Osteoblast (primary cell): ENCODE measurements around the gene LEMD3. TPM values are rescaled to one million over a fixed set of nuclear protein-coding genes. Genes with fewer than 3 reads are reported as not detected.

Experiments used
- DNase-seq: peaks from one replicate; pipeline ENCODE4 v3.0.0; 2011; ENCODE audit warnings: low spot score, mixed read lengths; ENCODE audit not compliant: insufficient read length; ENCODE audit errors: missing footprints
- H2AFZ ChIP-seq: 2 replicates; pipeline ENCODE4 v1.6.0; 2011; ENCODE audit warnings: mild to moderate bottlenecking, low read length
- H3K27ac ChIP-seq: 2 replicates; pipeline ENCODE4 v1.5.1; 2011; ENCODE audit warnings: mild to moderate bottlenecking, low read depth, low read length, moderate library complexity
- H3K27me3 ChIP-seq: 2 replicates; pipeline ENCODE4 v1.6.0; 2012; ENCODE audit warnings: mild to moderate bottlenecking, control low read depth, inconsistent platforms, low read length, moderate library complexity; ENCODE audit not compliant: insufficient read depth
- H3K36me3 ChIP-seq: 2 replicates; pipeline ENCODE4 v1.5.1; 2011; ENCODE audit warnings: mild to moderate bottlenecking, low read length, control low read depth, moderate library complexity; ENCODE audit not compliant: insufficient read depth
- H3K4me1 ChIP-seq: 2 replicates; pipeline ENCODE4 v1.5.1; 2011; ENCODE audit warnings: mild to moderate bottlenecking, low read length, control low read depth, moderate library complexity; ENCODE audit not compliant: insufficient read depth
- H3K4me2 ChIP-seq: 2 replicates; pipeline ENCODE4 v1.6.0; 2011; ENCODE audit warnings: mild to moderate bottlenecking, low read length; ENCODE audit not compliant: insufficient read depth
- H3K4me3 ChIP-seq: fragments of 200-600 bp; sonication (generic); 3 replicates; pipeline ENCODE4 v1.5.1; 2012; ENCODE audit warnings: mild to moderate bottlenecking, low read length, inconsistent platforms; ENCODE audit not compliant: insufficient read depth
- H3K79me2 ChIP-seq: 2 replicates; pipeline ENCODE4 v1.6.0; 2012; ENCODE audit warnings: mild to moderate bottlenecking, low read length, control low read depth, inconsistent platforms; ENCODE audit not compliant: insufficient read depth
- H3K9me3 ChIP-seq: 2 replicates; pipeline ENCODE4 v1.5.1; 2011; ENCODE audit warnings: low read depth, low read length, control low read depth
- H4K20me1 ChIP-seq: 2 replicates; pipeline ENCODE4 v1.6.0; 2012; ENCODE audit warnings: mild to moderate bottlenecking, low read length, control low read depth; ENCODE audit not compliant: insufficient read depth
- CTCF ChIP-seq: IDR thresholded peaks from 2 replicates; pipeline ENCODE4 v1.5.1; 2011; ENCODE audit warnings: mild to moderate bottlenecking, low read depth, low read length, moderate library complexity; ENCODE audit errors: extremely low read depth
- total RNA-seq: library from RNA; depleted of rRNA; stranded (reverse); fragments of >200 nt; gene quantifications from 2 replicates; pipeline ENCODE4 v1.2.3, GENCODE V29; 2012

Gene LEMD3
- total RNA-seq, 1 donor = 27.5 TPM

- Histone ChIP-seq H3K4me1 (no peaks in the 10 kb centered on the region), H3K9me3 (no peaks in the 10 kb centered on the region), H2AFZ (no peak overlapping the region), H3K36me3 (no peaks in the 10 kb centered on the region), H3K27me3 (no peaks in the 10 kb centered on the region), H3K27ac (no peak overlapping the region), H4K20me1 (peaks cover 30% of the 10 kb centered on the region), H3K79me2 (peaks cover 84% of the 10 kb centered on the region), H3K4me3 (no peak overlapping the region), H3K4me2 (no peak overlapping the region)
- no peak for DNase-seq
- TF ChIP-seq CTCF = no peak
Measured at GRCh38 chr12:65204886-65205525, 35.6 kb downstream of the LEMD3 start.

- Histone ChIP-seq H3K4me3 (no peak overlapping the region), H3K36me3 (no peaks in the 10 kb centered on the region), H3K79me2 (peaks cover 80% of the 10 kb centered on the region), H3K4me2 (no peak overlapping the region), H4K20me1 (peaks cover 25% of the 10 kb centered on the region), H3K4me1 (no peaks in the 10 kb centered on the region), H3K27ac (no peak overlapping the region), H3K9me3 (no peaks in the 10 kb centered on the region), H2AFZ (no peak overlapping the region), H3K27me3 (no peaks in the 10 kb centered on the region)
- no peak for TF ChIP-seq CTCF
- DNase-seq = no peak
Measured at GRCh38 chr12:65205886-65206285, 36.5 kb downstream of the LEMD3 start.

- H3K9me3 ChIP-seq = no peaks in the 10 kb centered on the region
- H3K4me2 ChIP-seq = no peak overlapping the region
- no peak overlapping the region for H3K27ac ChIP-seq
- no peak overlapping the region for H3K4me3 ChIP-seq
- no peak for TF ChIP-seq CTCF
- no peaks in the 10 kb centered on the region for H3K4me1 ChIP-seq
- H3K79me2 ChIP-seq = peaks cover 58% of the 10 kb centered on the region
- H3K36me3 ChIP-seq = no peaks in the 10 kb centered on the region
- H2AFZ ChIP-seq = no peak overlapping the region
- peaks cover 11% of the 10 kb centered on the region for H4K20me1 ChIP-seq
- no peak for DNase-seq
- no peaks in the 10 kb centered on the region for H3K27me3 ChIP-seq
Measured at GRCh38 chr12:65208125-65208524, 38.7 kb downstream of the LEMD3 start.

- no peak overlapping the region for H3K27ac ChIP-seq
Measured at GRCh38 chr12:65208964-65209654, 39.7 kb downstream of the LEMD3 start.

More at GRCh38 chr12:65208964-65209654, 39.7 kb downstream of the LEMD3 start:
- TF ChIP-seq CTCF = no peak
- H3K27me3 ChIP-seq = no peaks in the 10 kb centered on the region
- H3K4me2 ChIP-seq = no peak overlapping the region
- no peaks in the 10 kb centered on the region for H3K4me1 ChIP-seq
- H2AFZ ChIP-seq = no peak overlapping the region
- H3K4me3 ChIP-seq = no peak overlapping the region
- H3K36me3 ChIP-seq = no peaks in the 10 kb centered on the region
- H3K9me3 ChIP-seq = no peaks in the 10 kb centered on the region
- H4K20me1 ChIP-seq = peaks cover 7% of the 10 kb centered on the region
- H3K79me2 ChIP-seq = peaks cover 48% of the 10 kb centered on the region
- no peak for DNase-seq
